Neural cell (in vitro differentiated cells): ENCODE results near the gene ETNK1. TPM values are rescaled to one million over a fixed set of nuclear protein-coding genes. Genes with fewer than 3 reads are reported as not detected.

Source experiments
- H2AFZ ChIP-seq: fragments of 200-600, 300-800 bp; sonication (generic), shearing (Covaris generic); 2 replicates; pipeline ENCODE4 v1.6.0; 2014; ENCODE audit warnings: low read depth, mild to moderate bottlenecking, antibody characterized with exemption, low read length, moderate library complexity
- H3F3A ChIP-seq: fragments of 200-600 bp; shearing (Covaris generic); 2 replicates; pipeline ENCODE4 v1.6.1; 2016; ENCODE audit warnings: mild to moderate bottlenecking, moderate library complexity, mixed read lengths, antibody characterized with exemption, low read length; ENCODE audit not compliant: insufficient read depth, poor library complexity, severe bottlenecking
- H3K27ac ChIP-seq: fragments of 200-600, 300-800 bp; sonication (generic), shearing (Covaris generic); 2 replicates; pipeline ENCODE4 v1.5.1; 2014; ENCODE audit warnings: mild to moderate bottlenecking, low read length, moderate library complexity
- H3K27me3 ChIP-seq: fragments of 300-800, 200-600 bp; sonication (generic), shearing (Covaris generic); 2 replicates; pipeline ENCODE4 v1.6.0; 2014; ENCODE audit warnings: mild to moderate bottlenecking, low read depth, low read length, moderate library complexity; ENCODE audit not compliant: insufficient read depth
- H3K36me3 ChIP-seq: fragments of 300-800, 200-600 bp; sonication (generic), shearing (Covaris generic); 2 replicates; pipeline ENCODE4 v1.5.1; 2014; ENCODE audit warnings: mild to moderate bottlenecking, antibody characterized with exemption, low read length, moderate library complexity; ENCODE audit not compliant: insufficient read depth
- H3K4me2 ChIP-seq: fragments of 300-800, 200-600 bp; sonication (generic), shearing (Covaris generic); 2 replicates; pipeline ENCODE4 v1.6.0; 2014; ENCODE audit warnings: mild to moderate bottlenecking, low read length
- H3K4me3 ChIP-seq: fragments of 300-800, 200-600 bp; sonication (generic), shearing (Covaris generic); 2 replicates; pipeline ENCODE4 v1.5.1; 2014; ENCODE audit warnings: mild to moderate bottlenecking, low read length, moderate library complexity
- H3K79me2 ChIP-seq: fragments of 200-600 bp; shearing (Covaris generic); replicated peaks from 2 replicates; pipeline ENCODE4 v1.6.0; 2014; ENCODE audit warnings: mild to moderate bottlenecking, low read length, moderate library complexity; ENCODE audit not compliant: insufficient read depth
- H3K9ac ChIP-seq: fragments of 300-800, 200-600 bp; sonication (generic), shearing (Covaris generic); 2 replicates; pipeline ENCODE4 v1.6.1; 2016; ENCODE audit warnings: mild to moderate bottlenecking, low read length, mixed read lengths
- H3K9me2 ChIP-seq: fragments of 200-600 bp; shearing (Covaris generic); 2 replicates; pipeline ENCODE4 v1.6.1; 2016; ENCODE audit warnings: mild to moderate bottlenecking, low read length, mixed read lengths; ENCODE audit not compliant: insufficient read depth
- H3K9me3 ChIP-seq: fragments of 200-600, 300-800 bp; sonication (generic), shearing (Covaris generic); 2 replicates; pipeline ENCODE4 v1.6.1; 2016; ENCODE audit warnings: mild to moderate bottlenecking, mixed run types, low read length, moderate library complexity, mixed read lengths
- H4K20me1 ChIP-seq: fragments of 200-600 bp; shearing (Covaris generic); 2 replicates; pipeline ENCODE4 v1.6.1; 2016; ENCODE audit warnings: mild to moderate bottlenecking, mixed run types; ENCODE audit not compliant: insufficient read depth
- CTCF ChIP-seq: fragments of 450-650 bp; IDR thresholded peaks from 2 replicates; pipeline ENCODE4 v1.5.1; 2014; ENCODE audit warnings: antibody characterized with exemption, mild to moderate bottlenecking, moderate library complexity; ENCODE audit not compliant: poor library complexity, severe bottlenecking
- EP300 ChIP-seq: fragments of 450-650 bp; conservative IDR thresholded peaks from 2 replicates; pipeline ENCODE4 v1.6.1; 2014; ENCODE audit warnings: antibody characterized with exemption, mild to moderate bottlenecking, moderate library complexity; ENCODE audit not compliant: poor library complexity, severe bottlenecking
- EZH2 ChIP-seq: fragments of 200-600, 300-800 bp; shearing (Covaris generic), sonication (generic); IDR thresholded peaks from 2 replicates; pipeline ENCODE4 v1.6.1; 2014; ENCODE audit warnings: antibody characterized with exemption, low read length, borderline replicate concordance, mild to moderate bottlenecking; ENCODE audit not compliant: insufficient read depth, poor library complexity, severe bottlenecking
- MXI1 ChIP-seq: fragments of 450-650 bp; conservative IDR thresholded peaks from 2 replicates; pipeline ENCODE4 v1.6.1; 2014; ENCODE audit warnings: antibody characterized with exemption, mild to moderate bottlenecking; ENCODE audit not compliant: poor library complexity, severe bottlenecking
- POLR2AphosphoS5 ChIP-seq: IDR thresholded peaks from 2 replicates; pipeline ENCODE4 v1.6.1; 2012
- RAD21 ChIP-seq: fragments of 450-650 bp; conservative IDR thresholded peaks from 2 replicates; pipeline ENCODE4 v1.6.1; 2014; ENCODE audit warnings: antibody characterized with exemption, mild to moderate bottlenecking, moderate library complexity
- REST ChIP-seq: IDR thresholded peaks from 2 replicates; pipeline ENCODE4 v1.6.1; 2012; ENCODE audit warnings: borderline replicate concordance
- SMC3 ChIP-seq: fragments of 450-650 bp; conservative IDR thresholded peaks from 2 replicates; pipeline ENCODE4 v1.6.1; 2014; ENCODE audit warnings: antibody characterized with exemption, mild to moderate bottlenecking, moderate library complexity; ENCODE audit not compliant: poor library complexity
- TAF1 ChIP-seq: IDR thresholded peaks from 2 replicates; pipeline ENCODE4 v1.6.1; 2012; ENCODE audit warnings: low read depth
- polyA plus RNA-seq: library from polyadenylated mRNA; depleted of rRNA; stranded (reverse); fragments of >200 nt; gene quantifications from 2 replicates; pipeline ENCODE4 v1.2.3, GENCODE V29; 2014

The ETNK1 gene
- polyA plus RNA-seq, 1 donor from 2014 or later, result 78.5 TPM

GRCh38 chr12:22656376-22656775, 31.4 kb downstream of the ETNK1 start:
- Histone ChIP-seq H3K27ac (no peak overlapping the region), H3K4me2 (no peak overlapping the region), H3K9me3 (no peaks in the 10 kb centered on the region), H4K20me1 (no peaks in the 10 kb centered on the region), H3K4me3 (no peak overlapping the region), H3K36me3 (peaks cover 7% of the 10 kb centered on the region), H3K79me2 (peaks cover 27% of the 10 kb centered on the region), H2AFZ (no peak overlapping the region), H3F3A (no peaks in the 10 kb centered on the region), H3K9ac (no peak overlapping the region), H3K27me3 (no peaks in the 10 kb centered on the region), H3K9me2 (no peaks in the 10 kb centered on the region)
- TF ChIP-seq POLR2AphosphoS5, result no peak
- TF ChIP-seq EZH2, result no peak
- TF ChIP-seq RAD21, result no peak
- no peak for TF ChIP-seq MXI1
- TF ChIP-seq EP300, result no peak
- TF ChIP-seq CTCF, result no peak
- TF ChIP-seq SMC3, result no peak
- no peak for TF ChIP-seq TAF1
- no peak for TF ChIP-seq REST

GRCh38 chr12:22656831-22657230, 31.9 kb downstream of the ETNK1 start:
- peaks cover 27% of the 10 kb centered on the region for H3K79me2 ChIP-seq
- no peaks in the 10 kb centered on the region for H3F3A ChIP-seq
- H3K27me3 ChIP-seq, result no peaks in the 10 kb centered on the region
- no peak overlapping the region for H3K4me2 ChIP-seq
- H3K27ac ChIP-seq, result no peak overlapping the region
- H4K20me1 ChIP-seq, result no peaks in the 10 kb centered on the region
- no peak overlapping the region for H3K4me3 ChIP-seq
- no peak overlapping the region for H2AFZ ChIP-seq
- H3K9ac ChIP-seq, result no peak overlapping the region
- H3K9me3 ChIP-seq, result no peaks in the 10 kb centered on the region
- peaks cover 7% of the 10 kb centered on the region for H3K36me3 ChIP-seq
- H3K9me2 ChIP-seq, result no peaks in the 10 kb centered on the region
- no peak for TF ChIP-seq MXI1
- no peak for TF ChIP-seq RAD21
- TF ChIP-seq EZH2, result no peak
- TF ChIP-seq CTCF, result no peak
- TF ChIP-seq TAF1, result no peak
